BJ (cell line): ENCODE data around the gene YIF1B. TPM values are rescaled to one million over a fixed set of nuclear protein-coding genes. Genes with fewer than 3 reads are reported as not detected.

Experiments used
- CTCF ChIA-PET: fragments of 350-600 bp; formaldehyde crosslinking; extraction: SDS; loops from one replicate; lab custom pipeline; 2021; ENCODE audit warnings: antibody characterized with exemption, inconsistent platforms; lab: Yijun Ruan, JAX
- POLR2A ChIA-PET: fragments of 300-600 bp; sonication (Branson Sonifier 250); formaldehyde crosslinking; extraction: SDS; loops from one replicate; lab custom pipeline; 2021; ENCODE audit warnings: antibody characterized with exemption; lab: Charles Lee
- DNase-seq: peaks from one replicate; pipeline ENCODE4 v3.0.0-alpha.2; 2011; ENCODE audit warnings: low read depth
- H3K27me3 ChIP-seq: 2 replicates; pipeline ENCODE4 v1.6.0; 2011; ENCODE audit warnings: low read length; ENCODE audit not compliant: control insufficient read depth, insufficient read depth
- H3K36me3 ChIP-seq: 2 replicates; pipeline ENCODE4 v1.5.1; 2011; ENCODE audit warnings: low read length; ENCODE audit not compliant: control insufficient read depth, insufficient read depth
- H3K4me3 ChIP-seq: 2 replicates; pipeline ENCODE4 v1.5.1; 2011; ENCODE audit warnings: low read depth, mild to moderate bottlenecking, control low read depth, low read length
- CTCF ChIP-seq: IDR thresholded peaks from 2 replicates; pipeline ENCODE4 v1.5.1; 2011; ENCODE audit warnings: low read depth, mild to moderate bottlenecking, control low read depth, inconsistent platforms, low read length, moderate library complexity; ENCODE audit not compliant: insufficient read depth
- polyA plus RNA-seq: library from polyadenylated mRNA; depleted of rRNA; stranded (reverse); fragments of >200 nt; gene quantifications from 2 replicates; pipeline ENCODE4 v1.2.3, GENCODE V29; 2011; rRNA removed
- small RNA-seq: library from RNA; depleted of rRNA; stranded (forward); fragments of <200 nt; gene quantifications from one replicate; pipeline ENCODE3, GENCODE V24; 2012; ENCODE audit warnings: low replicate concordance, low read depth; ENCODE audit not compliant: insufficient read length

YIF1B gene
- polyA plus RNA-seq, 1 experiment, result 211 TPM

- no peaks in the 10 kb centered on the region for H3K27me3 ChIP-seq
- no peak for TF ChIP-seq CTCF
- no peak overlapping the region; the same call in 1 of the 2 replicates for H3K4me3 ChIP-seq
- no peaks in the 10 kb centered on the region for H3K36me3 ChIP-seq
- no peak for DNase-seq
- ChIA-PET POLR2A (no interaction called here), CTCF (interaction anchor here (0.6 to 1.6 kb wide), 7 partner anchors 11 to 291 kb away, joined by 3 to 5 read pairs (median 3); partner anchors contain the start of gene FAM98C)
Observed at GRCh38 chr19:38255383-38256014, 60.2 kb downstream of the YIF1B start.

- Histone ChIP-seq H3K36me3 (no peaks in the 10 kb centered on the region), H3K27me3 (no peaks in the 10 kb centered on the region), H3K4me3 (no peak overlapping the region)
- DNase-seq, result no peak
- ChIA-PET CTCF (no interaction called here), POLR2A (no interaction called here)
- no peak for TF ChIP-seq CTCF
Observed at GRCh38 chr19:38253788-38254187, 62.0 kb downstream of the YIF1B start.

Small RNA genes within 50 kb of the gene (small RNA-seq; reads per million reads assigned to genes)
- not detected for gene RF00019

Other genes starting within 250 kb of the YIF1B start
- gene DPF1, start 91.7 kb downstream of the YIF1B start, polyA plus RNA-seq, result 1.3 and 2.2 TPM in 2 replicates
- 15.6 and 18.3 TPM in 2 replicates for gene PPP1R14A, start 59.6 kb downstream of the YIF1B start, polyA plus RNA-seq
- gene SPINT2, start 51.4 kb downstream of the YIF1B start, polyA plus RNA-seq, result 33.2 and 45.5 TPM in 2 replicates
- 0.28 and 0.88 TPM in 2 replicates for gene C19orf33, start 11.7 kb downstream of the YIF1B start, polyA plus RNA-seq
- 15.6 and 16.5 TPM in 2 replicates for gene KCNK6, start 3.9 kb upstream of the YIF1B start, polyA plus RNA-seq
- gene CATSPERG, start 19.9 kb upstream of the YIF1B start, polyA plus RNA-seq, result 0.22 and 0.26 TPM in 2 replicates
- 583 and 662 TPM in 2 replicates for gene PSMD8, start 58.6 kb upstream of the YIF1B start, polyA plus RNA-seq
- gene GGN, start 72.1 kb upstream of the YIF1B start, polyA plus RNA-seq, result 0.44 and 0.64 TPM in 2 replicates
- 4.2 and 5.9 TPM in 2 replicates for gene SPRED3, start 72.8 kb upstream of the YIF1B start, polyA plus RNA-seq
- gene FAM98C, start 87.1 kb upstream of the YIF1B start, polyA plus RNA-seq, result 9.9 and 12.2 TPM in 2 replicates
- gene RASGRP4, start 110.3 kb upstream of the YIF1B start, polyA plus RNA-seq, result not detected in 2 replicates
- gene RYR1, start 117.7 kb upstream of the YIF1B start, polyA plus RNA-seq, result under 0.01 and 0.04 TPM in 2 replicates